ENCODE results near the gene YRDC.
"Not testable (repeated sequence)": the region's sequence is repeated elsewhere in the genome, so short reads cannot be mapped to it uniquely, and the experiment has no call there.

Gene YRDC

DNA sequence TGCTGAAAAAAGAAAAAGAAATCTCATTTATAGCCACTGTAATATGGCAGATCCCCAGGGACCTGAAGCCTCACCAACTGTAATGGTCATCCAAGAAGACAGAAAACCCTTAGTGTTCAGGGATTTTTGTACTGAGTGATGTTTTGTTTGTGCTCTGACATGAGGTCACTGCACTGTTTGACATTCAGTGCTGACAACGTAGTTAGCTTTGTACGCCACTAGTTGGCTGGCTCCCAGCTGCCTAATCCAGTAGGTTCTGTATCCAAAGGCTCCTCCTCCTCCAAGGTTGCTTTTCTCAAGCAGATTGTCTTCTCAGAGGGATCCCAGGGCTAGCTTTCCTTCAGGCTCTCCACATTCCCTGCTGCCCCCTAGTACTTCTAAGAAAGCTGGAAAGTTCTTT, 9.5 kb upstream of the YRDC start:
- DNase-seq, result no peak

DNA sequence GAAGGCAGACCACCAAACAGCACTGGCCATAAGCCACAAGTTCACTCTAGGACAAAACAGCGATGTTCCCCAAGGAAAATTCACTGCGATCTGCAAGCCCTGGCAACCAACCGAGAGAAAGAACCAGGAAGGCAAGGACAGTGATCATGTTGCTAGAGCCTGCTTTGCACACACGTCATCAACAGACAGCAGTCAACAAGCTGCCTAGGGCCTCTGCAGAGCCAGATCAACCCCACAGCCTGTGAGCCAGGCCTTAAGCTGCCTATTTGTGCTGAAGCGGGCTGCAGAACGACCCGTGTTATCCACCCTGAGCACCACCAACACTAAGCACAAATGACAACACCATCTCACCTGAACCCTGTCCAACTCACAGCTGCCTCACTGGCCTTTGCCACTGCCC, 6.2 kb upstream of the YRDC start:
- no peak for DNase-seq

DNA sequence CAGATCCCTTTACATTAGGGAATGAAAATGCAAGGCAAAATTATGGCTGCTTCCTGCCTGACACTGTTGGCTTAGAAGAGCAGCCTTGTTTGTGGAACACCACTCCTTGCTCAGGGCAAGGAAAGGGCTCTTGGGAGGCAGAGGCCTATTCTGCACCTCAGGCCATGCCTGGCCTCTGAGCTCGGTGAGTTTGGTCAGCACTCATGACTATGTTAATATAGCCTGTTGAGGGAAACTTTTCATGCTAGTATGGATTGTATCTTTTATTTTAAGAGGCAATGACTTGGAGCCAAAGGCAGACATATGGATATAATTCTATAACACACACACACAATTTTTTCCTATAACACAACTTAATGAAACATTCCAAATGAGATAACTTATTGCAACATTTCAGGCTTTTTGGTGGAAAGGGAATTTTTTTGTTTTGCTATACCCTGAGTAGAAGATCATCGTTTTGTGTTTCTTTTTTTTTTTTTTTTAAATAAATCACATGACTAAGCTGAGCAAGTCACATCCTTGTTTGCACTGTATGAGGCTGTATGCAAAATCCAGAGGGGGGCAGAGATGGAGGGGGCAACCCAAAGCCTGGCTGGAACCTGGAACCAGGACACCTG, 5.6 kb upstream of the YRDC start:
- no peak for DNase-seq

DNA sequence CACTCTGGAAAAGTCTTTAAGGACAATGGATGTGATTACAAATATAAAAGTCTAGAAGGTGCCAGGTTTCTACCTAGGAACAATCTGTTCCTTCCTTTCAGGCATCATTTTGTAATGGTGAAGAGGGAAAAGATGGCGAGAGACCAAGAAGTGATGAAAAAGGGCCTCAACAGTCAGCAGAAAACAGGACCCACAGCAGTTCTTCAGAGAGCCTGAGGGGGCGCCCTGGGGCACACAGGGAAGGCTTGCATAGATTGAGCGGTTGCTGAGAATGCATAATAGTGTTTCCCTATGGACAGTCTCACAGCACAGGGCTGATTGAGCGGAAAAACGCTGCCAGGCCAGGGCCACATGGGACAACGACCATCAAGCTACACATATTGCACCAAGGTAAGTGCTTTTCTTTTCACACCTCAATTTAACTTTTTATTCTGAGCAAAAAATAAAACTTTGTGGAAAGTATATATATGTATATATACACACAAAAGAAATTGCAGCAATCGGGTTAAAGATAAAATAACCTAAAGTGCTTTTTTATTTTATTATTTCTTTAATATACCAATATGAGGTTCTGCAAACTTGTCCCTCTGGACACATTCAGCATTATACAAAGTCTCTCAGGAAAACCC, 3.1 kb upstream of the YRDC start:
- peak; percentile 66 to 77 for DNase-seq

DNA sequence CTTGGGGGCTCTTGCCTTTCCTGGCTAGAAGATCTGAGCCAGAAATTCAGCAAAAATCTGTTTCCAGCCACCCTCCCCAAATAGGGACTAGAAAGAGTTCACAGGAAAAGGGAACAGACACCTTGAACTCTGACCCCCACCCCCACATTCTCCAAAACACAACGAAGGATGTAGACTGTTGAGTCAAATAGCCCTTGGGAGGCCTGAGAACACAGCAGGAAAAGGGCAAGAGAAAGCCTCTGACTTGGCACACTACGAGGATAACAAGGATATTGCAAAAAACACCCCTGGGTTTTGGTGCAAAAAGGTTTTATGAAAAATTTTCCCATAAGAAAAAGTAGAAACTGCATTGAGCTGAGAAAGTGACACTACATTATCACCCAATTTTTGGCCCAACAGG, 1.9 kb upstream of the YRDC start:
- DNase-seq, result no peak

DNA sequence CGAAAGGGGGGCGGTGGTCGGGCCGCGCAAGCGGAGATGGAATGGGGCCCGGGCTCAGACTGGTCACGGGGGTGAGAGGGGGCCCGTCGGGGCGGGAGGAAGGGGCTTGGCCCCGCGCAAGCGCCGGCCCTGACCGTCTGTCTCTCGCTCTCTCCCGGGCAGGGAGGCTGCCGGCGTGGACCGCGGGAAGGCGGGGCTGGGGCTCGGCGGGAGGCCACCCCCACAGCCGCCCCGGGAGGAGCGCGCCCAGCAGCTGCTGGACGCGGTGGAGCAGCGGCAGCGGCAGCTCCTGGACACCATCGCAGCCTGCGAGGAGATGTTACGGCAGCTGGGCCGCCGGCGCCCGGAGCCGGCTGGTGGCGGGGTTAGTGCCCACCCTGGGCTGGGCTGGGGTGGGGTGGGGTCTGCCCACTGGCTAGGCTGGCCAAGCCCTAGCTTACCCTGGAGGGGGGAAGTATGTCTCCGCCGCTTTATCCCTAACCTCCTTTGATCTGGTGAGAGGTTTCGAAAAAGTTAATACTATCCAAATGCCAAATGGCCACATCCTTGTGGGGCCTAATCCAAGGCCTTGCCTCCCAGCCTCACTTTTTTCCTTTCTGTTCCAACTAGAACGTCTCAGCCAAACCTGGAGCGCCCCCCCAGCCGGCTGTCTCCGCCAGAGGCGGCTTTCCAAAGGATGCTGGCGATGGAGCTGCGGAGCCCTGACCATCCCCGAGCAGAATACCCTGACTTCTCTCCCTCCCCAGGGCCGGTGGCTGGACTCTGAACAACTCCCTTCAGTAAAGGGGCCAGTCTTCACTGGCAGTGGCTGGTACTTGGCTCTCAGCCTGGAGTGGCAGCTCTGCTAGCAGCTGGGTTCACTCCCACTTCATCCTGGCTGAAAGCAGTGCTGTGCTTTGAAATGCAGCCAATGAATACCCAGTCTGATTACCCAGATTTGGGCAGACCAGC, 636 bp upstream of the YRDC start:
- peak in 1 of 2 donors; percentile 44 for DNase-seq

DNA sequence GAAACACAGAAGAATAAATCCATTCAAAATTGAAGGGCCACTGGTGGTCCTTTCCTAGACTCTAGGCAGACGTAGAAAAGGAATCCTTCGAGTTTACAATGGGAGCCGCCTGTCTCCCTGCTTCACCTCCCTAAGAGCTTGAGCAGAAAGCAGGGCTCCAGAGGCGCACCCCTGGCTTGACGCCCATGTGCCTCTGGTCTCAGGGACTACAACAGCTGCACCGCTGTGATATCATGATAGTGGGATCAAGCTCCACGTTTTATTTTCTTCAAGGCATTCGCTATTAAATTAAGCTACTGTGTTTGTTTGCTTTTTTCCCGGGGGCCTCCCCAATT, 821 bp downstream of the YRDC start:
- no peak for DNase-seq

DNA sequence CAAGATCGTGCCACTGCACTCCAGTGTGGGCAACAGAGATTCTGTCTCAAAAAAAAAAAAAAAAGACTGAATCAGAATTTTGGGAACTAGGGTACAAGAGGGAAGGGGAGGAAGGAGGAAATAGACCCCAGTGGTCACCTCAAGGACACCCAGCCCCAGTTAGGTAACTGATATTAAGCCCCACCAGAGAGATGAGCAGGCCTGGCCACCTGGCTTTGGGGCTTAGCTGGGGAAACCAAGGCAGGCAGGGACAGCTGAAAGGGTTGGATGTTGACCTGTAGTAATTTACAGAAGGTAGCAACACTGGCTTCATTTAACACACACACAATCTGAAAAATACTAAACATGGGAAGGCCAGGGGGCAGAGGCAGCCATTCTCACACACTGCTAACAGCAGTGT, 5.6 kb downstream of the YRDC start:
- DNase-seq, result no peak

DNA sequence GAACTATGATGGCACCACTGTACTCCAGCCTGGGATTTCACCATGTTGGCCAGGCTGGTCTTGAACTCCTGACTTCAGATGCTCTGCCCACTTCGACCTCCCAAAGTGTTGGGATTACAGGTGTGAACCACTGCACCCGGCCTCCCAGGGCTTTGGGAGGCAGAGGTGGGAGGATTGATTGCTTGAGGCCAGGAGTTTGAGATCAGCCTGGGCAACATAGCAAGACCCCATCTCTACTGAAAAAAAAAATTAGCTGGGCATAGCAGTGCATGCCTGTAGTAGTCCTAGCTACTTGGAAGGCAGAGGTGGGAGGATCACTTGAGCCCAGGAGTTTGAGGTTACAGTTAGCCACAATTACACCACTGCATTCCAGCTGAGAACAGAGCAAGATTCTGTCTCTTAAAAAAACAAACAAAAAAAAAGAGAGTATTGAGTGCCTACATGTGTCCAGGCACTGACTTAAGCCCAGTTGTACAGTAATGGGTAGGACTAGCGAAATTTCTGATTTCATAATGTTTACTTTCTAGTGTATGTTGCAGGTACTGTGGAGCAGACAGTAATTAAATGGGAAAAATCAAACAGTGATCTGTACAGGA, 10.2 kb downstream of the YRDC start:
- no peak for DNase-seq

DNA sequence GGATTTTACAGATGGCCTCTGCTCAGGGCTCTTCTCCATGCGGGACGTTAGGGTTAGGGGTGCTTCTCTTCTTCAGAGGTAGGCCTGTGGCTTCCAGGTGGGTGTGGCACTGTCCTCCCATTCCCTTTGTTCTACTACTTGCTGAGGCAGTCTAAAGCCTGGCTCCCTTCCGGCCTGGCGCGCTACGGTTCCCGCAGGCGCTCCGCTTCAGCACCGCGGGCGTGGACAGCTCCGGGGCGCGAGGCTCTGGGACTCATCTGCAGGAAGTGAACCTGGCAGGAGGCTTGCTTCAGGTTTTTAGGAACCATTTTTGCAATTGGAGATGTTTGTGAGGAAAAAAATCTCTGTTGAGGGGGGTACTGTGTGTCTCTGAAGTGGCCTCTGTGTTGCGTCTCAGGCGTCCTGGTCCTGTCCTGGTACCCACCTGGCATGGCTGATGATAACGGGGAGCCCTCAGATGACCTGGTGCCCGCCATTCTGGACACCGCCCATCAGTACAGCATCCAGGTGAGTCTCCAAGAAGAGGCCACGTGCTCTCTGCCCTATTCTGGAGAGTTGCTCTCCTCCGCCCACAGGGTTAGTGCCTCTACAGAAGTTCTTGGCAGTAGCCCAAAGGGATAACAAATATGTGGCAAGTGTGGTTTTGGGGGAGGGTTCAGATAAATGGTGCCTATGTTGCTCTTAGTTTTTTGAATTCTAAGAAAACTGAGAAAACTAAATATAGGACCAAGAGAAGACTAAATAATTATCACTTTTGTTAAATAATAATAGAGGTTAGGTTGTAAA, 12.5 kb downstream of the YRDC start:
- peak; percentile 20 to 41 for DNase-seq

DNA sequence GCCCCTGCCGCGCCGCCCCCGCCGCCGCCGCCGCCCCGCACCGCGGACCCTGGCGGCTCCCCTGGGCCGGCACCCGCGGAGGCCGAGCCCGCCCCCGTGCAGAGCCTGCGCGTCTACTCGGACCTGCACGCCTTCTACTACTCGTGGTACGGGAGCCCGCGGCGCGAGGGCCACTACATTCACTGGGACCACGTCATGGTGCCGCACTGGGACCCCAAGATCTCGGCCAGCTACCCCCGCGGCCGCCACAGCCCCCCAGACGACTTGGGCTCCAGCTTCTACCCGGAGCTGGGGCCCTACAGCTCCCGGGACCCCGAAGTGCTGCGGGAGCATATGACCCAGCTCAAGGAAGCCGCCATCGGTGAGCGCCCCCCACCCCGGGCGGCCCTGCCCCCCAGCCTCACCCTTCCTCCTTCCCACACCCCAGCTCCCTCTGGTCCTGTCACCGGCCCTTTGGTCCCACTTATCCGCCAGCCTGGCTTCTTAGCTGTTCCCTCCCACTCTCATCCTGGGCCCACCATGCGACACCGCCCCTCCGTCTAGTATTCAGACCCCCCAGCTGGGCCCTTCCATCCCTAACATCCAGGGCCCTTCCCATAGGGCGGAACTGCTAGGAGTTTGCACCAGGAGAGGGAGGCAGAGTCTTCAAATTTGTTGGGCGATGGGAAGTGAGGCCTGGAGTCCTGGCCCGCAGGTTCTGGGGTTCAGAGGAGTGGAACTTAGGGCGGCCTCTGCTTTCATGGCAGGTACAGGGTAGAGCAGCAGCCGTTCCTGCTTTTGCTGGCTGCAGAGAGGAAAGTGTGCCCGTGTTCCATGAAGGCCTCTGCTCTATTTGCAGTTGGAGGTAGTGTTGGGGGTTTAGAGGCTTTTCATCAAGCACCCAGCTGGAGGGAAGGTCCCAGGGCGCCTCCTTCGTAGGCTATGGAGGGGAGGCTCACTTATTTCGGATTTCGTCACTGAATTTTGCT, 13.4 kb downstream of the YRDC start:
- DNase-seq, result no peak

DNA sequence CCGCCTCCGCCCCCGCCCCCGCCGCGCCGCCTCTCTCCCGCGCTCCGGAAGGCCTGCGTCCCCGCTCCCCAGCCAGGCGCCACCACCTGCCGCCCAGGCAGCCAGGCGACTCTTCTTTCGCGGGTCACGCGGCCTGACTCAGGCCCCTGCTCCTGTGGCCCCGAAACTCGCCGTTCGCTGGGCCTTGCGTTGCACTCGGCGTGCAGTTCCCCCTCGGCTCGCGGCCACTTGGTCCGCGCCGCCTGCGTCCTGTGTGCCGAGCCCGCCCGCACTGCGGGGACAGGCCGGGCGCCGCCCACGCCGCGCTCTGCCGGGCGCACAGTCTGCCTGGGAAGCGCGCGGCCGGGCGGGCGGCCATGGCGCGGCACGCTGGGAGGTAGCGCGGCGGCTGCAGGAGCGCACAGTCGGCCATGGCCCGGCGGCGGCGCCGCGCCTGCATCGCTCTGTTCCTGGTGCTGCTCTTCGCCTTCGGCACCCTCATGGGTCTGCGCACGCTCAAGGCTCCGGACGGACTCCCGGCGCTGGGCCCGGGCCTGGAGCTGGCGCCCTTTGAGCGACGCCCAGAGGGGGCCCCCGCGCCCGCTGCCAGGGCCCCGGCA, 14.1 kb downstream of the YRDC start, which contains the start of gene MANEAL:
TSS of gene MANEAL (plus strand) at position 75 of the 599 bp plus-strand sequence. CDS start at position 411, 336 bp downstream.
- peak; percentile 15 to 42 for DNase-seq

DNA sequence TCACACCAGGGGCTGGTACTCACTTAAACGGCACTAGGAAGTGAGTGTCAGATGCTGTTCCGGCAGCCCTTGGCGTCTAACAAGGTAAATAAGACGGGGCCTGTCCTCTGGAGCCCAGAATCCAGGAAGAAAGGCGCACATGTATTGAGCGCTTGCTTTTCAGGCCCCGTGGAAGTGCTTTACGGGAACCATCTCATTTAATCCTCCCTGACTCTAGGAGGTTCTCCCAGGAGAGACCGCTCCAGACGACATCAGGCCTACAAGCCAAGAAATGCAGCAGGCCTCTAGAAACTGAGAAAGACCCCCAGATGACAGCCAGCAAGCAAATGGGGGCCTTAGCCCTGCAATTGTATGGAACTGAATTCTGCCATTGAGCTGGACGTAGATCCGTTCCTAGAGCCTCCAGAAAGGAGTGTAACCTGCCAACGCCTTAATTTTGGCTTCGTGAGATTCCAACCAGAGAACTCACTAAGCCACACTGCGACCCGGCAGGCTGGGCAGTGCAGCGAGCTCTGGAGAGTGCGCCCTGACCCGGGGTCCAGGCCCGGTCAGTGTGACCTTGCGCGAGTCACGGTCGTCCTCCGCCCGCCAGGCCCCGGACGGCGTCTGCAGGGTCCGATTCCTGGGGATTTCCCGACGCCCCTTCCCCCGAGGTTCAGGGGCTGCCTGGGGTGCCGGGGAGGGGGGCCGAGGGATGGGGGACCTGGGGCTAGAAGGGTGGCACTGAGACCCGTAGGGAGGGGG, 14.9 kb downstream of the YRDC start:
- DNase-seq, result no peak

DNA sequence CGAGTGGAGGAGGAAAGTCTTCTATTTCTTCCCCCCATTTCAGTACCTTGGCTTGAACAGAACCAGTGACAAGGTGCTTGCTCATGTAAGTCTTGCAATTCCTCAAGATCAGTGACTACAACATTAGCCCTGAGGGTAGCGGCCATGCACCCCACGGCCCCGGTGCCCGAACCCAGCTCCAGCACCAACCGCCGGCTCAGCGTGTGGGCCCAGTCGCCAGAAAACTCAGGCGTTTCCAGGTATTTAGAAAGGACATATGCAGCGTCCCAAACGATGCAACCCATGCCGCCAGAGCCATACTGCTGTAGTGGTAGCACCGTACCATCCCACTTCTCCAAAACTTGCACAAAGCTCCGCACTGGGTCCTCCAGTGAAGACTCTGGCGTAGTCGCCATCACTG, 25.5 kb downstream of the YRDC start:
- DNase-seq, result no peak

DNA sequence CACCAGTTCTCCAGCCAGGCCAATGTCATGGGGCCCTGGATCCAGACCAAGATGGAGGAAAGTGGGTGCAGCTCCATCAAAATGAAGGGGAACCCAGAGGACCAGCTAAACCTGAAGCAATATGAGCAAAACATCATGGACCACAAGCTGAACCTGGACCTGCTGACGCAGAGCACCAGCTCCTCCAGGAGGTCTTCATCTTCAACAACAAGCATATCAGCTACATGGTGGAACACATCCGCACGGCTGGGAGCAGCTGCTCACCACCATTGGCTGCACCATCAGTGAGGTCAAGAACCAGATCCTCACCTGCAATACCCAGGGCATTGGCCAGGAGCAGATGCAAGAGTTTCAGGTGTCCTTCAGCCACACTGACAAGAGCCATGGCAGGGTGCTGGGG, 29.4 kb downstream of the YRDC start:
- DNase-seq, result no peak

DNA sequence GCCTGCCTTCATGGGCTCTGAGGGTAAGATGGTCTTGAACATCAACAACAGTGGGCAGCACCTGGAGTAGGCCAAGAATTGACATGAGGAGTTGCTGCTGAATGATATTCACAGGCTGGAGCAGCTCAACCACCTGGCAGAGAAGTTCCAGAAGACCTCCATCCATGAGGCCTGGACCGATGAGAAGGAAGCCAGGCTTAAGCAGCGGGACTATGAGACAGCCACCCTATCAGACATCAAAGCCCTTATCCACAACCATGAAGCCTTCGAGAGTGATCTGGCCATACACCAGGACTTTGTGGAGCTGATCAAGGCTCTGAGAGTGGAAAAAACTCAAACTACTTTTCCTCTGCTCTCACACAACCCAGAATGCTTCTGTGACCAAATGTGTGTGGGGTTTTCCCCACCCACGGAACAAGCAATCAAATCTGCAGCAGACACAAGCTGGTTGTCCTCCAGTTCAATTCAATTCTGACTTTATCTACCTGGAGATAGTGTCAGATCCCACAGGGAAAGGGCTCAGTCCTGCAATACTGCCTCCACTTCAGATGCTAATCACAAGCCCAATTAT, 31.0 kb downstream of the YRDC start:
- no peak for DNase-seq

DNA sequence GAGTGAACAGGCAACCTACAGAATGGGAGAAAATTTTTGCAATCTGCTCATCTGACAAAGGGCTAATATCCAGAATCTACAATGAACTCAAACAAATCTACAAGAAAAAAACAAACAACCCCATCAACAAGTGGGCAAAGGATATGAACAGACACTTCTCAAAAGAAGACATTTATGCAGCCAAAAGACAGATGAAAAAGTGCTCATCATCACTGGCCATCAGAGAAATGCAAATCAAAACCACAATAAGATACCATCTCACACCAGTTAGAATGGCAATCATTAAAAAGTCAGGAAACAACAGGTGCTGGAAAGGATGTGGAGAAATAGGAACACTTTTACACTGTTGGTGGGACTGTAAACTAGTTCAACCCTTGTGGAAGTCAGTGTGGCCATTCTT, 36.6 kb downstream of the YRDC start:
- DNase-seq, result not testable (repeated sequence)

DNA sequence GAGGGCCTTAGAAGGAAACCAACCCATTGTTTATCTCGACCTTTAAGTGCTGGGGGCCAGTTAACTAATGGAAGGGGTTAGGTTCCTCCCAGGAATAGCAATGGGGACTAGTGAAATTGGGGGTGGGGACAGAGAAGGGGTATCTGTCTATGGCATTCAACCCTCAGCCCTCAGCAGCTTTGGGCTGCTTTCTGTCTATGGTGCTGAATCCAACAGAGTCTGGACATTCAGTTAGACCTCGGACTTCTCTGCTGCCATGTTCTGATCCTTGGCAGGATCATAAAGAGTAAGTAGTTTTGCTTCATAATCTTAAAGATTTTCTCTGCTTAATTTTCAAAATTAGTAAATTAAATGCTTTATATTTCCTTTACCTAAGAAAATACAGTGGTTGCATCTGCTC, 40.5 kb downstream of the YRDC start:
- DNase-seq, result no peak

DNA sequence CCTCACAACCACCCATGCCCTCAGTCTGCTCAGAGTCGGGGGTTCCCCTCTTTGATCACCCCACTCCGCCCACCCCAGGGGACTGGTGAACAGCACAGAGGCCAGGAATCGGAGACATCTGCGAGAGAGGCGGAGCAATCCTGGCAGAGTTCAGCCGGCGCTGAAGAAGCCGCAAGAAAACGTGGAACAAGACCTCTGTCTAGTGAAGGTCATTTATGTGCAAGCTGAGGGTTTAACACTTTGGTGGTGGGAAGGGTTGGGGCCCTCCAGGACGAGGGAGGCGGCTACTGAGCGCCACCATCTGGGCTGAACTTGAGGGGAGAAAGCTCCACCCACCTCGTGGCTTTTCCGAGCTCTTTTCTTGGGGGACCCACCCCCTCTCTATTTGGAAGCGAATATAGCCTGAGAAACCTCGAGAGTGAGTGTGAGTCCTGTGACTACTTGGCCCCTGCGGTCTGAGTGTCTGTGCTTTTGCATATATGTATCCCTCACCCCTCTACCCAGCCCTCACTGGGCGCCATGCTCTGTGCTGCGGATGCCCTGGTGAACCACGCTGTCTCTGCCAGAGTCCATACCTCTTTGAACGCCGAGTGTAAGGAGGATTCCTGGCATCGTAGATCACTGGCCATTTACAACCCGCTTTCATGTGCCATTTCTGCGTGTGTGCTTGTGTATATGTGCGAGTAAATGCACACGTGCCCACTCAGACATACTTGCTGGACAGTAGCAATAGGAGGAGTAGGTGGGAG, 41.9 kb downstream of the YRDC start:
- no peak for DNase-seq
